Omental fat pad (tissue), 4 donors: Measurements from ENCODE around the gene APOA1. TPM values are rescaled to one million over a fixed set of nuclear protein-coding genes. Genes with fewer than 3 reads are reported as not detected.

Experiments
- ATAC-seq: fragments of 150-250 bp; one replicate; pipeline ENCODE4 v1.9.1; 2016; ENCODE audit warnings: mild to moderate bottlenecking, moderate library complexity; ENCODE audit not compliant: low FRiP score
- DNase-seq: peaks from one replicate; pipeline ENCODE4 v3.0.0-alpha.2; 2019; ENCODE audit warnings: low spot score
- CTCF ChIP-seq, 3 donors: fragments of 450-650 bp; IDR thresholded peaks; one replicate each; pipeline ENCODE4 v1.5.1; 2016 to 2017; ENCODE audit warnings: antibody characterized with exemption in 3 of 3, mild to moderate bottlenecking in 3 of 3, moderate library complexity in 2 of 3
- total RNA-seq, 4 donors: library from RNA; depleted of rRNA; stranded (reverse); fragments of >200 nt; gene quantifications; one replicate each; pipeline ENCODE4 v1.1.0, GENCODE V29; 2016

APOA1 gene
- total RNA-seq, 4 donors from 2014 or later = 1.0 to 1.1 TPM; not detected in 2

GRCh38 chr11:116831790-116832349 lies 5.6 kb downstream of the APOA1 start:
- no peak for DNase-seq
- no peak for ATAC-seq
- TF ChIP-seq CTCF (IDR thresholded peaks at IDR 0.05) = no peak

GRCh38 chr11:116830184-116830912 lies 7.1 kb downstream of the APOA1 start:
- no peak for ATAC-seq
- no peak for DNase-seq

GRCh38 chr11:116829525-116830183 lies 7.8 kb downstream of the APOA1 start, which contains the start of gene APOC3:
APOC3 (plus strand) TSS chr11:116829907; CDS start chr11:116830583, 676 bp downstream.
- no peak for TF ChIP-seq CTCF (IDR thresholded peaks at IDR 0.05)
- no peak for DNase-seq
- no peak for ATAC-seq

More at GRCh38 chr11:116830184-116830912, 7.1 kb downstream of the APOA1 start:
- no peak for TF ChIP-seq CTCF (IDR thresholded peaks at IDR 0.05)

GRCh38 chr11:116828632-116829524 lies 8.5 kb downstream of the APOA1 start:
- no peak for ATAC-seq
- no peak for DNase-seq
- no peak for TF ChIP-seq CTCF (IDR thresholded peaks at IDR 0.05)

GRCh38 chr11:116827461-116827860 lies 10.0 kb downstream of the APOA1 start:
- no peak for TF ChIP-seq CTCF (IDR thresholded peaks at IDR 0.05)
- ATAC-seq = no peak
- DNase-seq = no peak

- ATAC-seq (no peak), DNase-seq (no peak)
- TF ChIP-seq CTCF (IDR thresholded peaks at IDR 0.05) = no peak
Observed at GRCh38 chr11:116826751-116827431, 10.5 kb downstream of the APOA1 start.
